ENCODE data around the gene PTPRB. TPM values are rescaled to one million over a fixed set of nuclear protein-coding genes. Genes with fewer than 3 reads are reported as not detected.

Gene PTPRB
- total and polyA plus RNA-seq, 2 of the 8 experiments (the other 6 are each of a cell fraction or from before 2014, with no cell fraction given) = 0.36 to 0.58 TPM

DNA sequence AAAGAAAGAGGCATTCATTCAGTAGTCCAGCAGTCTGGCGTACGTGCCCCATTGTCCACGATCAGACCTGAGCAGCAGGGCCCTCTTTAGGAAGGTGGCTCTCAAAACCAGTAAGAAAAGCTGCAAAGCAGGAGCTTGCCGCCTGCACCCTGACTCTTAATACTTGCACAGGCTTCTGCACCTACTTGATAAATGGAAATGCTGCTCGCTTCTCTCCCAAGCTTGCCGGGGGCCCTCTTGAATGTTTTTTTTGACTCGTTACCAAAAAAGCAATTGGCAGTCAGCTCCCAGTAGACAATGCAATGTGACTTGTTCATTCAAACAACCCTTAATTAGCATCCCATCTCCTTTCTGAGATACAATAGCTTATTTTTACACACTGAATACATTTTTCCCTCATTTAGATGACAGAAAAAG lies 27.2 kb upstream of the PTPRB start (continued):
- TF ChIP-seq CBX8 (IDR thresholded peaks at IDR 0.05; ENCODE audit: borderline replicate concordance, low read depth, low read length) = no peak
- no peak for TF ChIP-seq POLR2A (IDR thresholded peaks at IDR 0.05; ENCODE audit: control extremely low read depth in 1 of 2, low read depth in 2 of 2, low read length in 2 of 2)
- no peak for TF ChIP-seq ZNF274 (IDR thresholded peaks at IDR 0.05; ENCODE audit: borderline replicate concordance, extremely low read depth, low read length)
- TF ChIP-seq SP4 (IDR thresholded peaks at IDR 0.05; ENCODE audit: low read length) = no peak
- TF ChIP-seq SUZ12 (IDR thresholded peaks at IDR 0.05; ENCODE audit: low read length) = no peak
- no peak for TF ChIP-seq GTF2F1 (IDR thresholded peaks at IDR 0.05; ENCODE audit: borderline replicate concordance, low read depth, low read length)
- TF ChIP-seq BACH1 (IDR thresholded peaks at IDR 0.05; ENCODE audit: low read length) = no peak
- TF ChIP-seq CHD1 (IDR thresholded peaks at IDR 0.05; ENCODE audit: low read depth, low read length) = no peak
- TF ChIP-seq BRCA1 (IDR thresholded peaks at IDR 0.05; ENCODE audit: low read depth, low read length) = no peak

All from H1 (cell line).